NCI-H187 treated with DMSO at 0.1 percent for 48 hours (cell line): ENCODE results near the gene MAP3K21.

ENCODE experiments used
- DNase-seq: peaks from one replicate; lab custom pipeline; 2025; lab: John Stamatoyannopoulos, UW

MAP3K21 gene

GRCh38 chr1:233359431-233359830 lies 31.9 kb downstream of the MAP3K21 start:
- DNase-seq, result no peak

GRCh38 chr1:233359905-233360304 lies 32.4 kb downstream of the MAP3K21 start:
- DNase-seq, result no peak

GRCh38 chr1:233360525-233361102 lies 33.1 kb downstream of the MAP3K21 start:
- DNase-seq, result no peak

GRCh38 chr1:233361876-233362275 lies 34.4 kb downstream of the MAP3K21 start:
- DNase-seq, result no peak

- DNase-seq, result no peak
Observed at GRCh38 chr1:233362743-233363142, 35.2 kb downstream of the MAP3K21 start.

- no peak for DNase-seq
Observed at GRCh38 chr1:233364026-233364425, 36.5 kb downstream of the MAP3K21 start.

GRCh38 chr1:233364695-233365539 lies 37.4 kb downstream of the MAP3K21 start:
- no peak for DNase-seq

GRCh38 chr1:233366575-233366974 lies 39.1 kb downstream of the MAP3K21 start:
- no peak for DNase-seq

GRCh38 chr1:233367057-233367803 lies 39.7 kb downstream of the MAP3K21 start:
- no peak for DNase-seq

- no peak for DNase-seq
Observed at GRCh38 chr1:233368106-233368788, 40.7 kb downstream of the MAP3K21 start.

- DNase-seq, result no peak
Observed at GRCh38 chr1:233368789-233369130, 41.2 kb downstream of the MAP3K21 start.

GRCh38 chr1:233372218-233373120 lies 44.9 kb downstream of the MAP3K21 start:
- DNase-seq, result no peak

GRCh38 chr1:233373226-233373625 lies 45.7 kb downstream of the MAP3K21 start:
- no peak for DNase-seq

GRCh38 chr1:233375653-233376052 lies 48.1 kb downstream of the MAP3K21 start:
- DNase-seq, result no peak

- no peak for DNase-seq
Observed at GRCh38 chr1:233376382-233377110, 49.0 kb downstream of the MAP3K21 start.

GRCh38 chr1:233379869-233380438 lies 52.4 kb downstream of the MAP3K21 start:
- DNase-seq, result no peak

GRCh38 chr1:233381806-233382205 lies 54.3 kb downstream of the MAP3K21 start:
- DNase-seq, result no peak

- DNase-seq, result no peak
Observed at GRCh38 chr1:233383984-233384383, 56.5 kb downstream of the MAP3K21 start.

- no peak for DNase-seq
Observed at GRCh38 chr1:233386336-233386735, 58.8 kb downstream of the MAP3K21 start.

GRCh38 chr1:233387585-233387984 lies 60.1 kb downstream of the MAP3K21 start:
- DNase-seq, result no peak
